H1 (cell line): ENCODE results near the gene THAP4. TPM values are rescaled to one million over a fixed set of nuclear protein-coding genes. Genes with fewer than 3 reads are reported as not detected.

ENCODE experiments used
- CTCF ChIA-PET: fragments of 300-600 bp; sonication (Branson Sonifier 250); formaldehyde crosslinking; loops from one replicate; lab custom pipeline; 2021; ENCODE audit not compliant: partially characterized antibody; lab: Charles Lee
- POLR2A ChIA-PET: fragments of 300-600 bp; sonication (Branson Sonifier 250); formaldehyde crosslinking; loops from one replicate; lab custom pipeline; 2021; ENCODE audit warnings: inconsistent platforms; ENCODE audit not compliant: partially characterized antibody; lab: Charles Lee
- DNase-seq, 2 experiments: peaks; one replicate each; pipeline versions ENCODE4 v3.0.0 to v3.0.0-alpha.2; 2010 to 2022; ENCODE audit warnings: low spot score in 2 of 2, low read depth in 1 of 2, mixed read lengths in 1 of 2
- FAIRE-seq: peaks from 2 replicates; lab custom pipeline; 2011; peaks lifted over from hg19 to GRCh38; lab: Jason Lieb, UNC
- H2AFZ ChIP-seq: 2 replicates; pipeline ENCODE4 v1.8.1; 2012; ENCODE audit warnings: low read length, inconsistent platforms
- H2AK5ac ChIP-seq: 2 replicates; pipeline ENCODE4 v1.6.1; 2013; ENCODE audit warnings: low read depth, low read length
- H2BK120ac ChIP-seq: replicated peaks from 2 replicates; pipeline ENCODE3; 2013; ENCODE audit warnings: low read depth, low read length, inconsistent platforms
- H2BK12ac ChIP-seq: 2 replicates; pipeline ENCODE4 v1.6.1; 2013; ENCODE audit warnings: low read depth, low read length
- H2BK15ac ChIP-seq: 2 replicates; pipeline ENCODE4 v1.6.1; 2013; ENCODE audit warnings: low read length
- H2BK20ac ChIP-seq: 2 replicates; pipeline ENCODE4 v1.6.1; 2013; ENCODE audit warnings: low read length
- H2BK5ac ChIP-seq: 2 replicates; pipeline ENCODE4 v1.6.1; 2013; ENCODE audit warnings: low read depth, low read length
- H3K14ac ChIP-seq: 2 replicates; pipeline ENCODE4 v1.6.1; 2013; ENCODE audit warnings: inconsistent platforms; ENCODE audit not compliant: insufficient read length
- H3K18ac ChIP-seq: 2 replicates; pipeline ENCODE4 v1.6.1; 2013; ENCODE audit warnings: low read length; ENCODE audit errors: extremely low read depth
- H3K23ac ChIP-seq: 2 replicates; pipeline ENCODE4 v1.6.1; 2013; ENCODE audit warnings: inconsistent platforms; ENCODE audit not compliant: insufficient read length
- H3K23me2 ChIP-seq: 2 replicates; pipeline ENCODE4 v1.6.1; 2013; ENCODE audit warnings: low read depth, low read length
- H3K27ac ChIP-seq: 2 replicates; pipeline ENCODE4 v1.6.1; 2011; ENCODE audit warnings: low read depth, low read length, inconsistent platforms
- H3K27me3 ChIP-seq, 4 experiments: replicated peaks in 1 of 4; 1 replicate in 1 of 4; 2 replicates in 3 of 4; pipeline versions ENCODE4 v1.6.1 to v1.8.1; 2011 to 2013; ENCODE audit warnings: low read length in 3 of 4, mild to moderate bottlenecking in 3 of 4, inconsistent platforms in 2 of 4, mixed read lengths in 2 of 4, moderate library complexity in 1 of 4; ENCODE audit not compliant: control insufficient read depth in 3 of 4, insufficient read depth in 3 of 4; ENCODE audit errors: extremely low read depth in 1 of 4
- H3K36me3 ChIP-seq, 4 experiments: 2 replicates each; pipeline versions ENCODE4 v1.6.1 to v1.8.1; 2011 to 2013; ENCODE audit warnings: mild to moderate bottlenecking in 4 of 4, low read length in 3 of 4, moderate library complexity in 2 of 4, control low read depth in 1 of 4, inconsistent platforms in 1 of 4; ENCODE audit not compliant: insufficient read depth in 4 of 4, control insufficient read depth in 2 of 4
- H3K4ac ChIP-seq: replicated peaks from 2 replicates; pipeline ENCODE3; 2013; ENCODE audit warnings: low read length, low read depth, mixed read lengths, inconsistent platforms; ENCODE audit not compliant: insufficient read length
- H3K4me1 ChIP-seq, 4 experiments: replicated peaks in 1 of 4; 1 replicate in 1 of 4; 2 replicates in 3 of 4; pipeline versions ENCODE4 v1.6.1 to v1.8.1; 2011 to 2013; ENCODE audit warnings: low read length in 3 of 4, inconsistent platforms in 2 of 4, mixed read lengths in 1 of 4; ENCODE audit not compliant: insufficient read depth in 4 of 4, control insufficient read depth in 3 of 4
- H3K4me2 ChIP-seq, 2 experiments: 2 replicates each; pipeline versions ENCODE4 v1.6.1 to v1.8.1; 2011 to 2013; ENCODE audit warnings: low read depth in 2 of 2, low read length in 2 of 2, control low read depth in 1 of 2, inconsistent platforms in 1 of 2, mild to moderate bottlenecking in 1 of 2; ENCODE audit not compliant: insufficient read depth in 1 of 2
- H3K4me3 ChIP-seq, 4 experiments: fragments of 200-600, 300-600 bp in 1 of 4; sonication (generic), shearing (Covaris generic), sonication (Bioruptor Twin) in 1 of 4; 2 replicates each; pipeline versions ENCODE4 v1.5.1 to v1.8.1; 2011 to 2016; ENCODE audit warnings: low read length in 4 of 4, low read depth in 3 of 4, control low read depth in 2 of 4, inconsistent platforms in 2 of 4, mild to moderate bottlenecking in 2 of 4, mixed read lengths in 1 of 4, moderate library complexity in 1 of 4; ENCODE audit not compliant: insufficient read depth in 2 of 4; ENCODE audit errors: extremely low read depth in 1 of 4
- H3K56ac ChIP-seq: replicated peaks from 2 replicates; pipeline ENCODE3; 2013; ENCODE audit warnings: low read depth, mild to moderate bottlenecking, mixed read lengths, low read length, inconsistent platforms; ENCODE audit not compliant: insufficient read length
- H3K79me1 ChIP-seq: 2 replicates; pipeline ENCODE4 v1.6.1; 2013; ENCODE audit warnings: low read depth, low read length, control low read depth
- H3K79me2 ChIP-seq, 2 experiments: 2 replicates each; pipeline versions ENCODE4 v1.6.1 to v1.8.1; 2012 to 2013; ENCODE audit warnings: low read length in 2 of 2, mild to moderate bottlenecking in 2 of 2, inconsistent platforms in 1 of 2; ENCODE audit not compliant: insufficient read depth in 2 of 2, control insufficient read depth in 1 of 2
- H3K9ac ChIP-seq, 4 experiments: replicated peaks in 1 of 4; 1 replicate in 1 of 4; 2 replicates in 3 of 4; pipeline versions ENCODE4 v1.6.1 to v1.8.1; 2011 to 2013; ENCODE audit warnings: low read depth in 3 of 4, low read length in 3 of 4, control low read depth in 2 of 4, mild to moderate bottlenecking in 2 of 4, moderate library complexity in 2 of 4, inconsistent platforms in 1 of 4; ENCODE audit errors: extremely low read depth in 1 of 4
- H3K9me3 ChIP-seq, 2 experiments: 2 replicates each; pipeline versions ENCODE4 v1.6.1 to v1.8.1; 2012 to 2013; ENCODE audit warnings: mild to moderate bottlenecking in 2 of 2, moderate library complexity in 2 of 2, control low read depth in 1 of 2, inconsistent platforms in 1 of 2, low read depth in 1 of 2, low read length in 1 of 2, mixed read lengths in 1 of 2; ENCODE audit not compliant: insufficient read depth in 2 of 2
- H4K20me1 ChIP-seq, 2 experiments: replicated peaks in 1 of 2; 2 replicates each; pipeline versions ENCODE3 to v1.8.1; 2011 to 2013; ENCODE audit warnings: inconsistent platforms in 2 of 2, low read length in 2 of 2, mild to moderate bottlenecking in 1 of 2; ENCODE audit not compliant: insufficient read depth in 2 of 2, control insufficient read depth in 1 of 2
- H4K5ac ChIP-seq: 2 replicates; pipeline ENCODE4 v1.6.1; 2013; ENCODE audit warnings: low read length, low read depth, mixed read lengths, inconsistent platforms; ENCODE audit not compliant: insufficient read length
- H4K8ac ChIP-seq: 2 replicates; pipeline ENCODE4 v1.8.0; 2013; ENCODE audit warnings: mild to moderate bottlenecking, moderate library complexity, low read length, inconsistent platforms; ENCODE audit not compliant: insufficient read depth; ENCODE audit errors: extremely low read depth
- H4K91ac ChIP-seq: replicated peaks from 2 replicates; pipeline ENCODE3; 2013; ENCODE audit warnings: low read length, mixed read lengths, inconsistent platforms; ENCODE audit not compliant: insufficient read length
- CBX5 ChIP-seq: fragments of 300-800, 300-1000 bp; sonication (generic); IDR thresholded peaks from 2 replicates; pipeline ENCODE4 v1.7.1; 2016; ENCODE audit warnings: antibody characterized with exemption, low read length, low read depth
- CBX8 ChIP-seq: fragments of 300-800, 300-1000 bp; sonication (generic); IDR thresholded peaks from 2 replicates; pipeline ENCODE4 v1.7.1; 2016; ENCODE audit warnings: low read depth, low read length, borderline replicate concordance
- CTBP2 ChIP-seq: IDR thresholded peaks from 2 replicates; pipeline ENCODE4 v1.7.0; 2011; ENCODE audit warnings: borderline replicate concordance, mild to moderate bottlenecking, moderate library complexity, mixed read lengths, low read length; ENCODE audit not compliant: insufficient read depth, insufficient read length
- EGR1 ChIP-seq: IDR thresholded peaks from 2 replicates; pipeline ENCODE4 v1.6.1; 2011; ENCODE audit warnings: low read depth, low read length, borderline replicate concordance
- PHF8 ChIP-seq: fragments of 200-600 bp; sonication (generic); conservative IDR thresholded peaks from 2 replicates; pipeline ENCODE4 v1.7.1; 2012; ENCODE audit warnings: low read depth, mild to moderate bottlenecking, inconsistent platforms, low read length, moderate library complexity
- POU5F1 ChIP-seq: IDR thresholded peaks from 2 replicates; pipeline ENCODE4 v1.6.1; 2011; ENCODE audit warnings: low read depth, mild to moderate bottlenecking, low read length, moderate library complexity
- RXRA ChIP-seq: IDR thresholded peaks from 2 replicates; pipeline ENCODE4 v1.6.1; 2011; ENCODE audit warnings: low read depth, mild to moderate bottlenecking, low read length, moderate library complexity; ENCODE audit not compliant: insufficient read depth
- SP4 ChIP-seq: IDR thresholded peaks from 2 replicates; pipeline ENCODE4 v1.6.1; 2012; ENCODE audit warnings: low read length, inconsistent platforms
- TEAD4 ChIP-seq: IDR thresholded peaks from 2 replicates; pipeline ENCODE4 v1.6.1; 2012; ENCODE audit warnings: low read depth, low read length, inconsistent platforms, mixed read lengths
- WGBS, 2 experiments: shearing (Covaris generic) in 1 of 2; methylation state at CpG; one replicate each; pipeline versions ENCODE4 v1.1.6 to v1.1.7; 2013 to 2015; ENCODE audit warnings: low lambda C conversion rate in 2 of 2, mixed read lengths in 2 of 2, inconsistent platforms in 1 of 2, low coverage in 1 of 2, missing lambda C conversion rate in 1 of 2; ENCODE audit not compliant: insufficient replicate concordance in 2 of 2, insufficient coverage in 1 of 2, insufficient read length in 1 of 2; ENCODE audit errors: extremely low coverage in 1 of 2, missing lambda C conversion rate in 1 of 2; 5-methylcytosine and 5-hydroxymethylcytosine counted together
- polyA plus RNA-seq, 7 experiments: library from polyadenylated mRNA; depleted of rRNA in 3 of 7; stranded (reverse) in 5 of 7; unstranded in 2 of 7; fragments of >200 nt in 5 of 7; fragments of 200-250 nt in 2 of 7; gene quantifications; 1 replicate in 5 of 7; 2 replicates in 1 of 7; 4 replicates in 1 of 7; pipeline versions ENCODE4 v1.2.1 to v1.2.3, GENCODE V29; 2011 to 2013; ENCODE audit warnings: missing spikeins in 2 of 7, mixed read lengths in 2 of 7
- total RNA-seq: library from RNA; stranded (reverse); fragmentation: NEBNext Ultra II Directional; extraction: Animal tissue kit (Norgen Biotek cat#: 25700); gene quantifications from 2 replicates; pipeline ENCODE4 v1.2.1, GENCODE V29; 2021
- TF ChIP-seq, protein P1 (sequence below), 3 experiments: IDR thresholded peaks; 1 replicate in 2 of 3; 2 replicates in 1 of 3; pipeline versions ENCODE4 v1.5.1 to v1.6.1; 2011; ENCODE audit warnings: low read length in 3 of 3, mild to moderate bottlenecking in 3 of 3, inconsistent platforms in 2 of 3, low read depth in 1 of 3, moderate library complexity in 1 of 3; ENCODE audit not compliant: insufficient read depth in 1 of 3; ENCODE audit errors: control extremely low read depth in 1 of 3
- TF ChIP-seq, protein P2 (sequence below): IDR thresholded peaks from 2 replicates; pipeline ENCODE4 v1.6.1; 2012; ENCODE audit warnings: inconsistent platforms

Gene THAP4
- total and polyA plus RNA-seq, 2 of the 8 experiments (the other 6 are each of a cell fraction or from before 2014, with no cell fraction given) = 78.9 to 83.6 TPM

DNA sequence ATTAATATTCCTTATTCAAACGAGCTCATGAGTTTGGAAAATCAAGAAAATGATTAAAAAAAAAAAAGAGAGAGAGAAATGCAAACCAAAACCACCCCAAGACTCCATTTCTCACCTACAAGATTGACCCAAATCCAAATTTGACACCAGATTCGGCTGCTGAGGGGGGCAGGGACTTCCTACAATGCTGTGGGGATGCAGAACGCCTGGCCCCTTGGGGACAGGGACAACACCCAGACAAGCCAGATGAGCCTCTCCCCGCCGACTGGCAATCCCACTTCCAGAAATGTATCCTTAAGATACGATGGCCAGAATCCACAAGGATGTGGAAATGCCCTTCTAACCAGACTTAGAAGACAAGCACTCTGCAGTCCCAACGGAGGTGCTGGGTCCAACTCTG lies 57.7 kb downstream of the THAP4 start:
- H3K23me2 ChIP-seq = no peaks in the 10 kb centered on the region; the same call in 1 of the 2 replicates
- WGBS, 2 experiments = 92% methylated on average over 7 of the region's 7 CpGs; no CpG with 5 or more reads in 1 of the 2 experiments
- H3K4ac ChIP-seq = no peak overlapping the region
- no peaks in the 10 kb centered on the region; a peak in 1 of 7 replicates for H3K4me1 ChIP-seq
- FAIRE-seq = no peak
- no peak overlapping the region for H2BK15ac ChIP-seq
- peaks cover 5 to 12% of the 10 kb centered on the region in 2 experiments; a peak in 3 of 4 replicates for H3K9me3 ChIP-seq
- no peaks in the 10 kb centered on the region for H3K79me2 ChIP-seq
- no peak overlapping the region for H3K4me2 ChIP-seq
- H2AFZ ChIP-seq = no peak overlapping the region
- ChIA-PET POLR2A (interaction anchor here (1.9 kb wide), 1 partner anchor 72 kb away, joined by 4 read pairs; no protein-coding TSS in a partner anchor), CTCF (interaction anchor here (1.7 kb wide), 1 partner anchor 16 kb away, joined by 6 read pairs; no protein-coding TSS in a partner anchor)
- H3K9ac ChIP-seq = no peak overlapping the region
- H2BK120ac ChIP-seq = no peak overlapping the region
- no peaks in the 10 kb centered on the region for H4K20me1 ChIP-seq
- no peak overlapping the region for H3K23ac ChIP-seq
- no peak overlapping the region for H3K14ac ChIP-seq
- no peak for DNase-seq
- peaks cover 0 to 23% (median 7%) of the 10 kb centered on the region in 4 experiments; a peak in 4 of 8 replicates for H3K36me3 ChIP-seq
- no peak overlapping the region for H3K18ac ChIP-seq
- no peak overlapping the region for H2BK12ac ChIP-seq
- H4K5ac ChIP-seq = no peak overlapping the region
- no peak overlapping the region for H3K4me3 ChIP-seq
- no peak overlapping the region for H4K8ac ChIP-seq
- no peaks in the 10 kb centered on the region for H3K79me1 ChIP-seq
- H3K27me3 ChIP-seq = no peaks in the 10 kb centered on the region
- H3K56ac ChIP-seq = no peak overlapping the region
- H3K27ac ChIP-seq = no peak overlapping the region
- H2BK20ac ChIP-seq = no peak overlapping the region
- no peak overlapping the region for H2BK5ac ChIP-seq
- H2AK5ac ChIP-seq = no peak overlapping the region
- no peak overlapping the region for H4K91ac ChIP-seq
- no peak for TF ChIP-seq TEAD4
- no peak for TF ChIP-seq SP4
- no peak for TF ChIP-seq CBX8
- TF ChIP-seq, protein P1, sequence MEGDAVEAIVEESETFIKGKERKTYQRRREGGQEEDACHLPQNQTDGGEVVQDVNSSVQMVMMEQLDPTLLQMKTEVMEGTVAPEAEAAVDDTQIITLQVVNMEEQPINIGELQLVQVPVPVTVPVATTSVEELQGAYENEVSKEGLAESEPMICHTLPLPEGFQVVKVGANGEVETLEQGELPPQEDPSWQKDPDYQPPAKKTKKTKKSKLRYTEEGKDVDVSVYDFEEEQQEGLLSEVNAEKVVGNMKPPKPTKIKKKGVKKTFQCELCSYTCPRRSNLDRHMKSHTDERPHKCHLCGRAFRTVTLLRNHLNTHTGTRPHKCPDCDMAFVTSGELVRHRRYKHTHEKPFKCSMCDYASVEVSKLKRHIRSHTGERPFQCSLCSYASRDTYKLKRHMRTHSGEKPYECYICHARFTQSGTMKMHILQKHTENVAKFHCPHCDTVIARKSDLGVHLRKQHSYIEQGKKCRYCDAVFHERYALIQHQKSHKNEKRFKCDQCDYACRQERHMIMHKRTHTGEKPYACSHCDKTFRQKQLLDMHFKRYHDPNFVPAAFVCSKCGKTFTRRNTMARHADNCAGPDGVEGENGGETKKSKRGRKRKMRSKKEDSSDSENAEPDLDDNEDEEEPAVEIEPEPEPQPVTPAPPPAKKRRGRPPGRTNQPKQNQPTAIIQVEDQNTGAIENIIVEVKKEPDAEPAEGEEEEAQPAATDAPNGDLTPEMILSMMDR (IDR thresholded peaks at IDR 0.05; ENCODE audit: control extremely low read depth in 1 of 3, insufficient read depth in 1 of 3, low read depth in 1 of 3, low read length in 3 of 3) = no peak
- no peak for TF ChIP-seq POU5F1
- TF ChIP-seq CBX5 = no peak
- no peak for TF ChIP-seq CTBP2
- no peak for TF ChIP-seq PHF8
- TF ChIP-seq EGR1 = no peak
- TF ChIP-seq, protein P2, sequence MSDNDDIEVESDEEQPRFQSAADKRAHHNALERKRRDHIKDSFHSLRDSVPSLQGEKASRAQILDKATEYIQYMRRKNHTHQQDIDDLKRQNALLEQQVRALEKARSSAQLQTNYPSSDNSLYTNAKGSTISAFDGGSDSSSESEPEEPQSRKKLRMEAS = no peak
- no peak for TF ChIP-seq RXRA
